Liver (tissue), 3 donors: ENCODE data around the gene SEC24D.

Source experiments
- CTCF ChIP-seq: fragments of 150-350 bp; IDR thresholded peaks from 2 replicates; pipeline ENCODE4 v1.5.1; 2017; ENCODE audit warnings: improper control_type of control experiment, low read depth, low read length; ENCODE audit not compliant: missing input control
- FOXA1 ChIP-seq: IDR thresholded peaks from 2 replicates; pipeline ENCODE4 v1.6.1; 2016; ENCODE audit warnings: antibody characterized with exemption
- GABPA ChIP-seq, 2 donors: IDR thresholded peaks in 1 of 2; conservative IDR thresholded peaks in 1 of 2; 2 replicates each; pipeline ENCODE4 v1.6.1; 2016; ENCODE audit warnings: antibody characterized with exemption in 2 of 2, mild to moderate bottlenecking in 1 of 2, moderate library complexity in 1 of 2
- donor health status: healthy.
- donor health status: healthy.

DNA sequence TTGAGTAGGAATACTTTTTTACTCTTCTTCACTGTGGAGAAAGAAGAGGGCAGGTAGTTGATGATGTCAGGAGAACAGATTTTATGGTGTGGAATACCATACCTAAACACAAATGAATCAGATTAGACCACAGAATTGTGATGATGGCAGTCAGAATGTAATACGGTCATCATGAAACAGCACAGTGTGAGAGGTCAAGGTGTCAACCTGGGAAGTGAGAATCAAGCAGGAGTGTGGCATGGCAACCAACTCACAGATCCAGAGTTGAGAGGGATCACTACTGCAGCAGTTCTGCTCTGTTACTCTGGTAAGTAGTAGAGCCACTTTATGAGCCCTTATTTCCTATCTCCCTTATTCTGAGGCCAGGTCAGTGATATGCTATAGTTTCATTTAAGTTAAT lies 123.1 kb downstream of the SEC24D start:
- no peak for TF ChIP-seq FOXA1
- TF ChIP-seq GABPA (IDR thresholded peaks at IDR 0.05 in 1 of 2, conservative IDR thresholded peaks at IDR 0.05 in 1 of 2) = no peak
- TF ChIP-seq CTCF = no peak
